GM23248 (cell line): ENCODE data around the gene SRRT. TPM values are rescaled to one million over a fixed set of nuclear protein-coding genes. Genes with fewer than 3 reads are reported as not detected.
"Not testable (repeated sequence)": the region's sequence is repeated elsewhere in the genome, so short reads cannot be mapped to it uniquely, and the experiment has no call there.

Experiments used
- DNase-seq: peaks from one replicate; pipeline ENCODE4 v3.0.0-alpha.2; 2015
- H2AFZ ChIP-seq: fragments of 200-600 bp; sonication (generic); 2 replicates; pipeline ENCODE4 v1.6.1; 2016; ENCODE audit warnings: antibody characterized with exemption
- H3F3A ChIP-seq: fragments of 200-600 bp; sonication (generic); 2 replicates; pipeline ENCODE4 v1.6.1; 2016; ENCODE audit warnings: mild to moderate bottlenecking, antibody characterized with exemption, mixed run types; ENCODE audit not compliant: insufficient read depth
- H3K27ac ChIP-seq: fragments of 200-600 bp; sonication (generic); 2 replicates; pipeline ENCODE4 v1.5.1; 2016; ENCODE audit warnings: mild to moderate bottlenecking
- H3K27me3 ChIP-seq: fragments of 200-600 bp; sonication (generic); replicated peaks from 2 replicates; pipeline ENCODE4 v1.6.1; 2016; ENCODE audit warnings: mild to moderate bottlenecking; ENCODE audit not compliant: insufficient read depth
- H3K36me3 ChIP-seq: fragments of 200-600 bp; sonication (generic); 2 replicates; pipeline ENCODE4 v1.6.1; 2016; ENCODE audit warnings: low read depth, mild to moderate bottlenecking
- H3K4me1 ChIP-seq: fragments of 200-600 bp; sonication (generic); 2 replicates; pipeline ENCODE4 v1.6.1; 2016; ENCODE audit warnings: mild to moderate bottlenecking; ENCODE audit not compliant: insufficient read depth
- H3K4me2 ChIP-seq: fragments of 200-600 bp; sonication (generic); one replicate; pipeline ENCODE4 v1.6.1; 2016; ENCODE audit warnings: mild to moderate bottlenecking; ENCODE audit not compliant: unreplicated experiment
- H3K4me3 ChIP-seq: fragments of 200-600 bp; sonication (generic); 2 replicates; pipeline ENCODE4 v1.5.1; 2016; ENCODE audit warnings: mild to moderate bottlenecking
- H3K79me2 ChIP-seq: fragments of 200-600 bp; sonication (generic); 2 replicates; pipeline ENCODE4 v1.6.1; 2016; ENCODE audit warnings: mild to moderate bottlenecking; ENCODE audit not compliant: insufficient read depth
- H3K9ac ChIP-seq: fragments of 200-600 bp; sonication (generic); 2 replicates; pipeline ENCODE4 v1.6.1; 2016; ENCODE audit warnings: mild to moderate bottlenecking
- H3K9me2 ChIP-seq: fragments of 200-600 bp; sonication (generic); 2 replicates; pipeline ENCODE4 v1.6.1; 2016; ENCODE audit warnings: mixed run types, mild to moderate bottlenecking, moderate library complexity; ENCODE audit not compliant: insufficient read depth
- H3K9me3 ChIP-seq: fragments of 200-600 bp; sonication (generic); one replicate; pipeline ENCODE4 v1.6.1; 2017; ENCODE audit warnings: low read depth
- H4K20me1 ChIP-seq: fragments of 200-600 bp; sonication (generic); 2 replicates; pipeline ENCODE4 v1.6.0; 2016; ENCODE audit not compliant: insufficient read depth
- EZH2 ChIP-seq: fragments of 200-600 bp; sonication (generic); IDR thresholded peaks from 2 replicates; pipeline ENCODE4 v1.6.1; 2018; ENCODE audit warnings: antibody characterized with exemption, mild to moderate bottlenecking; ENCODE audit not compliant: insufficient read depth, poor library complexity, severe bottlenecking
- EZH2phosphoT487 ChIP-seq: fragments of 200-600 bp; sonication (generic); IDR thresholded peaks from 2 replicates; pipeline ENCODE4 v1.6.1; 2018; ENCODE audit warnings: antibody characterized with exemption, moderate library complexity, mild to moderate bottlenecking, low read depth; ENCODE audit not compliant: insufficient read depth
- WGBS, 2 experiments: methylation state at CpG; one replicate each; pipeline ENCODE4 v1.1.6; 2015 to 2017; ENCODE audit warnings: low lambda C conversion rate in 2 of 2, low coverage in 1 of 2; ENCODE audit errors: missing lambda C conversion rate in 2 of 2; 5-methylcytosine and 5-hydroxymethylcytosine counted together
- in situ Hi-C: fragments of 300-500 bp; cut with MboI; formaldehyde crosslinking; loops from 2 replicates; pipeline ENCODE4 v1.15.0; 2020
- polyA plus RNA-seq: library from polyadenylated mRNA; unstranded; fragments of >200 nt; fragmentation: Nextera tagmentation; extraction: Ambion mirVana; gene quantifications from 2 replicates; pipeline ENCODE4 v1.2.1, GENCODE V29; 2016
- total RNA-seq: library from RNA; depleted of rRNA; stranded (reverse); fragments of >200 nt; shearing (Covaris generic); gene quantifications from 2 replicates; pipeline ENCODE4 v1.2.3, GENCODE V29; 2014

SRRT gene
- total and polyA plus RNA-seq, 2 experiments from 2014 or later, result 57.1 to 74.9 TPM

GRCh38 chr7:100921039-100921438 lies 46.1 kb downstream of the SRRT start:
- no peaks in the 10 kb centered on the region for H4K20me1 ChIP-seq
- H3K9me3 ChIP-seq, result no peaks in the 10 kb centered on the region
- in situ Hi-C loops, result no loop called here
- H3F3A ChIP-seq, result no peaks in the 10 kb centered on the region
- H3K4me3 ChIP-seq, result no peak overlapping the region
- H3K9me2 ChIP-seq, result no peaks in the 10 kb centered on the region
- no peaks in the 10 kb centered on the region for H3K27me3 ChIP-seq
- H3K27ac ChIP-seq, result no peak overlapping the region
- H3K4me1 ChIP-seq, result 0 out of 2 replicates have a peak, but pooled peaks cover 4% of the 10 kb centered on the region
- no peak overlapping the region for H2AFZ ChIP-seq
- DNase-seq, result no peak
- H3K36me3 ChIP-seq, result no peaks in the 10 kb centered on the region
- H3K79me2 ChIP-seq, result no peaks in the 10 kb centered on the region
- no peak overlapping the region for H3K4me2 ChIP-seq
- no peak for TF ChIP-seq EZH2phosphoT487
- TF ChIP-seq EZH2, result no peak
- H3K9ac ChIP-seq, result no peak overlapping the region

GRCh38 chr7:100923616-100924015 lies 48.7 kb downstream of the SRRT start:
- H4K20me1 ChIP-seq, H3K9me3 ChIP-seq, H3K9me2 ChIP-seq, H3K79me2 ChIP-seq, in situ Hi-C loops, H3K4me2 ChIP-seq, H3K27ac ChIP-seq, H3K27me3 ChIP-seq, H3K36me3 ChIP-seq, H3K4me3 ChIP-seq, H3K9ac ChIP-seq, H3F3A ChIP-seq, H2AFZ ChIP-seq, DNase-seq, H3K4me1 ChIP-seq: not testable (repeated sequence)
- 0 to 8% methylated on average over 4 of the region's 4 CpGs for WGBS, 2 experiments

GRCh38 chr7:100929808-100930174 lies 54.9 kb downstream of the SRRT start:
- Histone ChIP-seq H3K4me1 (no peaks in the 10 kb centered on the region), H3K27ac (no peak overlapping the region), H3K9me2 (no peaks in the 10 kb centered on the region), H3K36me3 (no peaks in the 10 kb centered on the region), H3K79me2 (no peaks in the 10 kb centered on the region), H2AFZ (no peak overlapping the region), H4K20me1 (no peaks in the 10 kb centered on the region), H3K4me3 (no peak overlapping the region), H3K4me2 (no peak overlapping the region), H3K27me3 (peaks cover 28% of the 10 kb centered on the region), H3K9ac (no peak overlapping the region), H3K9me3 (no peaks in the 10 kb centered on the region), H3F3A (no peaks in the 10 kb centered on the region)
- DNase-seq, result no peak
- no peak for TF ChIP-seq EZH2phosphoT487
- TF ChIP-seq EZH2, result no peak
- in situ Hi-C loops, result no loop called here
- 5 to 16% methylated on average over 1 of the region's 1 CpG for WGBS, 2 experiments

GRCh38 chr7:100933734-100934133 lies 58.8 kb downstream of the SRRT start:
- Histone ChIP-seq H3K27ac (no peak overlapping the region), H3F3A (no peaks in the 10 kb centered on the region), H3K9me2 (no peaks in the 10 kb centered on the region), H3K4me2 (no peak overlapping the region), H3K79me2 (no peaks in the 10 kb centered on the region), H3K27me3 (peaks cover 30% of the 10 kb centered on the region), H3K36me3 (no peaks in the 10 kb centered on the region), H3K9me3 (no peaks in the 10 kb centered on the region), H3K4me1 (no peaks in the 10 kb centered on the region), H2AFZ (no peak overlapping the region), H3K9ac (no peak overlapping the region), H4K20me1 (no peaks in the 10 kb centered on the region), H3K4me3 (no peak overlapping the region)
- 44 to 47% methylated on average over 4 of the region's 4 CpGs for WGBS, 2 experiments
- no peak for DNase-seq
- in situ Hi-C loops, result no loop called here
- TF ChIP-seq EZH2 (no peak), EZH2phosphoT487 (no peak)

- 11 to 13% methylated on average over 2 of the region's 2 CpGs for WGBS, 2 experiments
- DNase-seq, H3K9ac ChIP-seq, H3K4me1 ChIP-seq, H3K79me2 ChIP-seq, H3K4me2 ChIP-seq, H3K27ac ChIP-seq, H3K4me3 ChIP-seq, H3K9me2 ChIP-seq, H3F3A ChIP-seq, in situ Hi-C loops, H3K36me3 ChIP-seq, H3K9me3 ChIP-seq, H2AFZ ChIP-seq, H4K20me1 ChIP-seq: not testable (repeated sequence)
- H3K27me3 ChIP-seq, result peaks cover 13% of the 10 kb centered on the region
Measured at GRCh38 chr7:100935381-100935780, 60.5 kb downstream of the SRRT start.

- H3K4me1 ChIP-seq, DNase-seq, H2AFZ ChIP-seq, H3K79me2 ChIP-seq, H3K4me3 ChIP-seq, H3K4me2 ChIP-seq, H3K9me3 ChIP-seq, H3F3A ChIP-seq, H3K27me3 ChIP-seq, H3K9me2 ChIP-seq, H4K20me1 ChIP-seq, H3K9ac ChIP-seq, H3K27ac ChIP-seq, in situ Hi-C loops, H3K36me3 ChIP-seq: not testable (repeated sequence)
- 43 to 52% methylated on average over 7 of the region's 7 CpGs for WGBS, 2 experiments
Measured at GRCh38 chr7:100936167-100936566, 61.3 kb downstream of the SRRT start.
